Measurements from ENCODE around the gene WDR86.
A peak's percentile ranks its signal among the peaks of the same experiment; 100 is the strongest.

WDR86 gene

GRCh38 chr7:151408839-151409666, 785 bp downstream of the WDR86 start:
- DNase-seq (ENCODE audit: extremely low read depth in 1 of 2, low read depth in 1 of 2): peak; percentile 41 to 46

- no peak for DNase-seq (ENCODE audit: extremely low read depth in 1 of 2, low read depth in 1 of 2)
These were observed 1.4 kb downstream of the WDR86 start for GRCh38 chr7:151408498-151408838.

- no peak for DNase-seq (ENCODE audit: extremely low read depth in 1 of 2, low read depth in 1 of 2)
These were observed 2.8 kb downstream of the WDR86 start for GRCh38 chr7:151406886-151407583.

GRCh38 chr7:151406051-151406875, 3.6 kb downstream of the WDR86 start:
- DNase-seq (ENCODE audit: extremely low read depth in 1 of 2, low read depth in 1 of 2): no peak

GRCh38 chr7:151405588-151405987, 4.2 kb downstream of the WDR86 start:
- no peak for DNase-seq (ENCODE audit: extremely low read depth in 1 of 2, low read depth in 1 of 2)

- DNase-seq (ENCODE audit: extremely low read depth in 1 of 2, low read depth in 1 of 2): no peak
These were observed 4.8 kb downstream of the WDR86 start for GRCh38 chr7:151405056-151405455.

GRCh38 chr7:151404216-151405011, 5.4 kb downstream of the WDR86 start:
- no peak for DNase-seq (ENCODE audit: extremely low read depth in 1 of 2, low read depth in 1 of 2)

GRCh38 chr7:151403764-151404163, 6.1 kb downstream of the WDR86 start:
- no peak for DNase-seq (ENCODE audit: extremely low read depth in 1 of 2, low read depth in 1 of 2)

- DNase-seq (ENCODE audit: extremely low read depth in 1 of 2, low read depth in 1 of 2): no peak
These were observed 7.6 kb downstream of the WDR86 start for GRCh38 chr7:151402029-151402835.

- DNase-seq (ENCODE audit: extremely low read depth in 1 of 2, low read depth in 1 of 2): no peak
These were observed 9.1 kb downstream of the WDR86 start for GRCh38 chr7:151400626-151401315.

GRCh38 chr7:151399906-151400305, 9.9 kb downstream of the WDR86 start:
- DNase-seq (ENCODE audit: extremely low read depth in 1 of 2, low read depth in 1 of 2): no peak

- DNase-seq (ENCODE audit: extremely low read depth in 1 of 2, low read depth in 1 of 2): no peak
These were observed 10.6 kb downstream of the WDR86 start for GRCh38 chr7:151399305-151399601.

GRCh38 chr7:151398446-151399304, 11.2 kb downstream of the WDR86 start:
- no peak for DNase-seq (ENCODE audit: extremely low read depth in 1 of 2, low read depth in 1 of 2)

GRCh38 chr7:151397026-151397425, 12.8 kb downstream of the WDR86 start:
- no peak for DNase-seq (ENCODE audit: extremely low read depth in 1 of 2, low read depth in 1 of 2)

GRCh38 chr7:151396328-151396970, 13.4 kb downstream of the WDR86 start:
- no peak for DNase-seq (ENCODE audit: extremely low read depth in 1 of 2, low read depth in 1 of 2)

GRCh38 chr7:151395036-151395367, 14.8 kb downstream of the WDR86 start:
- DNase-seq (ENCODE audit: extremely low read depth in 1 of 2, low read depth in 1 of 2): no peak

- DNase-seq (ENCODE audit: extremely low read depth in 1 of 2, low read depth in 1 of 2): no peak
These were observed 15.5 kb downstream of the WDR86 start for GRCh38 chr7:151394076-151395035.

All from activated CD8-positive, alpha-beta memory T cell treated with anti-CD3 and anti-CD28 coated beads for 1 hour (primary cell).